NCI-H510A (cell line): ENCODE data around the gene CREG2.
"Not testable (repeated sequence)": the region's sequence is repeated elsewhere in the genome, so short reads cannot be mapped to it uniquely, and the experiment has no call there.

Experiments used
- DNase-seq: peaks from one replicate; lab custom pipeline; 2025; lab: John Stamatoyannopoulos, UW

Gene CREG2

DNA sequence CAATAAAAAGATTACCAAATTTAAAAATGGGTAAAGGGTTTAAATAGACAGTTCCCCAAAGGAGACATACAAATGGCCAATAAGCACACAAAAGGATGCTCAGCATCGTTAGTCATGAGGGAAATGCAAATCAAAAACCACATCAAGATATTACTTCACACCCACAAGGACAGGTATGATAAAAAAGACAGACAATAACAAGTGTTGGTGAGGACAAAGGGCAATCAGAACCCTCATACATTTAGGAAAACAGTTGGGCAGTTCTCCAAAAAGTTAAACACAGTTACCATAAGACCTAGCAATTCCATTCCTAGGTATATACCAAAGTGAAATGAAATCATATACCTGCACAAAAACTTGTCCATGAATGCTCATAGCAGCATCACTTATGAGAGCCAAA is 14.5 kb downstream of the CREG2 start:
- DNase-seq = no peak

DNA sequence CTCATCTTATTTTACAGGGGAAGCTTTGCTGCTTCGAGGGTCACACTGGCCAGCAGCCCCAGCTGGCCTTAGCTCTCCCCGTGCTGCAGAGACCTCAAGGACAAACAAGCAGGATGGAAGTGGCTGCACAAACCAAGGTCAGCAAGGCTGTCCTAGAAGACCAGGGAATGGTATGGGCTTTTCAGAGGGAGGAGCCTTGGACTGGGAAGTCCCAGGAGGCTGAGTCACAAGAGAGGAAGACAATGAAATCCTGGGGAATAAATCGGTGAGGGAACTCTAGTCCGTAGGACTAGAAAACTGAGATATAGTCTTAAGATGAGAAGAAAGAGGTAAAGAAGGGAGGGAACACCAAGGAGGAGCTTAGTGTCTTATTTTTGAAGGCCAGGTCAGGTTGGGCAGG is 15.7 kb downstream of the CREG2 start:
- DNase-seq = no peak

DNA sequence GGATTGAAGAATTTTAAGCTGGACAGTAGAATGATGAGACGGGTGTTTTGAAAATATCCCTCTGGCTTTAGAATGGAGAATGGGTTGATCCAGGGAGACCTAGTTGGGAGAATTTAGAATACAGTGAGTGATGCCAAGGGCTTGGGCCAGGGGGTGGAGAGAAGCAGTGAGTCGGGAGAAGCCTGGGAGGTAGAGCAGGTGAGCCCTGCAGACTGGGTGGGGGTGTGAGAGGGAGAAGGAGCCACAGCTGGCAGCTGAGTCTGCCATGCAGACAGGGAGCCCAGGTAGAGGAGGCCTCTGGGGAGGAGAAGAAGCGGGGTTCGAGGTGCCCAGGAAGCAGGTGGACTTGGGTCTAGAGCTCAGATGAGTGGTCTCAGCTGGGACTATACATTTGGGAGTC is 18.2 kb downstream of the CREG2 start:
- DNase-seq = no peak

DNA sequence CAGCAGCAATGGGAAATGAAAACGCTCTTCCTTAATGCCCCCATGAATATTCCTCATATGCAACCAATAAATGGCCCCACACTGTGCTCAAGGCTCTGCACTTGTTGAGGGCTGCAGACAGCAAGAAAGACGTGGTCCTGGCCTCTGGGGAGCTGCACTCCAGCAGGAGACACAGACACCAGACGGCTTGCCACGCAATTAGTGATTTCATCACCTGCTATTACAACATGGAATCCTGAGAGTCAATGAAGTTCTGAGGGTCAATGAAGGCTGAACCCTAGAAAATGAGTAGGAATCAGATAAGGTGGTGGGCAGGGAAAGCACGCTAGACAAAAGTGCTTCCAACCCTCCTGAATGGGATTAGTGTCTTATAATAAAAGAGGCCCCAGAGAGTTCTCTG is 18.9 kb downstream of the CREG2 start:
- no peak for DNase-seq

DNA sequence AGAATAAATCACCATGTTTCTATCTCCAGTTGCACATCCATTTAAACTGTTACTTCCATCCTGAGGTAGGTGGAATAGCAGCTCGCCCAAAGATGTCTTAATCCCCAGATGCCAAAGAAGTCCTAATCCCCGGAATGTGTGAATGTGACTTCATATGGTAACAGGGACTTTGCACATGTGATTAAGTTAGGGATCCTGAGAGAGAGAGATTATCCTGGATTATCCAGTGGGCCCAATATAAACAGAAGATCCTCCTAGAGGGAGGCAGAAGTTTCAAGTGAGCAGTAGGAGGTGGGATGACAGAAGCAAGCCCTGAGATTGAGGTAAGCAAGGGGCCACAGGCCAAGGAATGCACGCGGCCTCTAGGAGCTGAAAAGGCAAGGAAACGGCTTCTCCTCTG is 19.8 kb downstream of the CREG2 start:
- no peak for DNase-seq

DNA sequence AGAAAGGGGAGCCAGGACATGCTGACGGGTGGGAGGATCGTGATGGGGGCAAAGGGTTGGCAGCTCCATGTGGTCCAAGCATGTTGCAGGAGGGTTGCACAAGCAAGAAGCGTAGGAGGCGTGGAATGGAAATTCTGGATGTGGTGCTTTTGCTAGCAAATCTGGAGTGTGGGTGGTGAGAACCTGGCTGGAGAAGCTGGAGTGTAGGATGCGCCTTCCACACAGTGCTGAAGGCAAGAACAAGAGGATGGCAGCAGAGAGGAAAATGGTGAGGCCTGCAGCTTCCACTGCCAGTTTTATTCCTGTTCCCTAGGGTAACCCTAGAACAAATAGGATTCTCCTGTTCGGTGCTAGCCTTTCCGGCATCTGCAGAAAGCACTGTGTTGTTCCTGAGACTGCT is 22.4 kb downstream of the CREG2 start:
- DNase-seq = no peak

DNA sequence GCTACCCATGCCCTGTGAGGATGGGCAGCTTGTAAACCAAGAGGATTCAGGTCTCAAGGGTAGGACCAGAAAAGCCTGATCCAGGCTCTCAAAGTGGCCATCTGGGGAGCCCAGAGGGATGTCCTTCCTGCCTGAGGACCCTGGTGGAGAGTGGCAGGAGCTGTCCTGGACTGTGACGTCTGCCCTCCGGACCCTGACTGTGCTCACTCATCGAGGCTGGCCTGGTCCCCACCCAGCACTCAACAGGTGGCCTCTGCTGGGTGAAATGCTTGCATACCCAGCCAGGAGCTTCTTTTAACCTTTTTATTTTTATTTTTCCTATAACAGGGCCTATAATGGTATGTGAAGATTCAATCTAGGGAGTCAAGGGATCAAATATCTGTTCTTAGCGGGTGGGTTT is 24.5 kb downstream of the CREG2 start:
- no peak for DNase-seq

DNA sequence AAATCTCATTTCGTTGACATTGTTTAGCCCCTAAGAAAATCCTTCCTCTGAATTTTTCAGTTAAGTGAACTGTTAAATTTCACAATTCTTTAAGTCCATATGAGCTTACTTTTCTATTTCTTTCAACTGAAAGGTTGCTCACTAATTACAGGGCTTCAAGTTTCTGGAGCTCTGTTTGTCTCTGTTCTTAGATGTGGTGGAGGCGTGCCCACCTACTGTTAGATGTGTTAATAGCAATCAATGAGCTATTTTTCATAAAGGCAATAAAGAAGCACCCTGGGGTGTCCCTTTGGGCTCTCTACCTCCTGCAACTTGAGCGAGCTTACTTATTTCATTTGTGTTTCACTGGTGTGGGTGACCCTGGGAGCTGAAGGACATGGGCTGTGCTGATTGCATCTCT is 25.0 kb downstream of the CREG2 start:
- DNase-seq = no peak

DNA sequence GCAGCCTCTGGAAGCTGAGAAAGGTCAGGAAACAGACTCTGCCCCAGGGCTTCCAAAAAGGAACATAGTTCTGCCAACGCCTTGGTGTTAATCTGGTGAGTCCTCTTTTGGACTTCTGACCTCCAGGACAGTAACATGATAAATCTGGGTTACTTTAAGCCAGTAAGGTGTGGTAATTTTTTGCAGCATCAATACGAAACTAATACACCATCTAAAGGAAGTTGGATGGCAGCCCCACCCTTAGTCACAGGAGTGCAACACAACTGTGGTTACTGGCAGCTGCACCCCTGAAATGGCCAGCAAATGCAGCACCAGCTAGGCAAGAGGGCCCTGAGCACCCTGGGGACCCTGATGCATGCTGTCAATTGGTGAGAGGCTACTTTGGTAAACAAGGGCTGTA is 25.8 kb downstream of the CREG2 start:
- no peak for DNase-seq

DNA sequence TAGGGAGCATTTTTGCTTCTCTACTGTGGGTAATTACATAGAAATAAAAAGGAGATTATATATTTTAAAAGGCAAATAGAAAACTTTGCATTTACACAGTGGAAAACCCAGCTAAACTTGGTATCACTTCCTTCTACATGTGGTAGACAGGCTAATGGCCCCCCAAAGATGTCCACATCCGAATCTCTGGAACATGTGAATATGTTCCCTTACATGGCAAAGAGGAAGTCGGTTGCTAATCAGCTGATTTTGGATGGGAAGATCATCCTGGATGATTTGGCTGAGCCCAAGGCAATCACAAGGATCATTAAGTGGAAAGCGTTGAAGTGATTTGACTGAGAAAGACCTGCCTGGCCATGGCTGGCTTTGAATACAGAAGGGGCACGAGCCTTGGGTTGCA is 26.2 kb downstream of the CREG2 start:
- no peak for DNase-seq

DNA sequence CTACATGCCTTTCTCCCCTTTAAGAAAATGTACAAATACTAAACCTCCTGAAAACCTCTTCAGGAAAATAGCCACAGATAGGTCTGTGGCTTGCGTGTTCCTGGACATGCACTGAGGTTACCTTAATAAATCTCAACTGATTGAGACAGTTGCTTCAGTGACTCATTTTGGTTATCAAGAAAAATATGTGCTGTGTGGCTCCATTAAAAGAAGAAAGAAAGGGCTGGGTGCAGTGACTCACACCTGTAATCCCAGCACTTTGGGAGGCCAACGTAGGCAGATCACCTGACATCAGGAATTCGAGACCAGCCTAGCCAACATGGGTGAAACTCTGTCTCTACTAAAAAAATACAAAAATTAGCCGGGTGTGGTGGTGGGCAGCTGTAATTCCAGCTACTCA is 27.1 kb downstream of the CREG2 start:
- DNase-seq = no peak

DNA sequence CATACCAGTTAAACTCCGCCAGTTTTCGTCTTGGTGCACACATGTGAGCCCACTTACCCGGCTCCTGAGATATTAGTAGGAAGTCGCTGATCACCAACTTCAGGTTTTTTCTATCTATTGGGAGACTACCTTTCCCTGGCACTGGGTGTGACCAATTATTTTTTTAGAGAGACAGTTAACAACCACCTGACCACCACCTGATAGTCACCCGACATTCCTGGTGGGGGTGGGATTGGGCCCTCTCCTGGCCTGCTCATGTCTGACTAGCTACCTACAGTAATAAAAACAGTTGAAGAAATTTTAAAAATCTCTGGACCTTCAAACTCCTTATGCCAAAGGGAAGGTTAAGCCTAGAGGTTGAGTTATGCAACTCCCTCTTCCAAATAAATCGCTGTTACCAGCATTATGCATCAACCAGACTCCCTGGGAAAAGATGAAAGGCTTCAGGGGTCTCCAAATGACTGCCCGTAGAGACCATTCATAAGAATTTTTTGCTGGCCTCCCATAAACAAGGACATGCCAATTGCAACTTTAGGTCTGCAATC is 27.8 kb downstream of the CREG2 start:
- no peak for DNase-seq

DNA sequence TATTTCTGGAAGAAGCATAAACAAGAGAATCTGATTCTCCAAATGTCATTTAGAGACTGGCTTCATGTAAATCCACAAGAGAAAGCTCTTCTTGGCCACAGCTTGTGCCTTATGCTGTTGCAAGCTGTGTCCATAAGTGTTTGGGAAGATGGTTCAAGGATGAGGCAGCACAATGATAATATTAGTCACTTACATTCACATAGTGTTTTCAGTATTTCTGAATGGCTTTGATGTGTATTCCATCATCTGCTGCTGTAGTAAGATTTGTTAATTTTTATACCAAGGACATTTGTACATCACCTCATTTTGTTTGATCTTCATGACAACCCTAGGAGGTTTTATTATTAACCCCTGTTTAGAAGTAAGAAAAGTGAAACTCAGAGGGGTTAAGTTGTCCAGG is 29.9 kb downstream of the CREG2 start:
- no peak for DNase-seq

DNA sequence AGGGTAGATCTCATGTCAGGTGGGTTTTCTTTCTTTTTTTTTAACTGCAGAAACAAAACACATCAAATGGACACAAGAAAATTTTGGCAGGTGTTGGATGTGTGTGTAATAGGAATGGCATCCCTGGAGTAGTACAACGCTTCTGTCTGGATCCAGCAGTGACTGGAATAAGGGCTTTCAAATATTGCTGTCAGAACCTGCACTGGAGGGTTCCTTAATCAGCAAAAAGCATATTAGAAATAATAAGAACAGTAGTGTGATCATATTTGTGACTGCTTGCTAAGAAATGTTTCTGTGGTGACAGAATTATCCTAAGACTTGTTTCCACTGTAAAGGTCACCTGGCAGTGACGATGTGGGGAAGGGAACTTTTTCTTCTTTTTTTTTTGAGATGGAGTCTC is 30.8 kb downstream of the CREG2 start:
- DNase-seq = no peak

DNA sequence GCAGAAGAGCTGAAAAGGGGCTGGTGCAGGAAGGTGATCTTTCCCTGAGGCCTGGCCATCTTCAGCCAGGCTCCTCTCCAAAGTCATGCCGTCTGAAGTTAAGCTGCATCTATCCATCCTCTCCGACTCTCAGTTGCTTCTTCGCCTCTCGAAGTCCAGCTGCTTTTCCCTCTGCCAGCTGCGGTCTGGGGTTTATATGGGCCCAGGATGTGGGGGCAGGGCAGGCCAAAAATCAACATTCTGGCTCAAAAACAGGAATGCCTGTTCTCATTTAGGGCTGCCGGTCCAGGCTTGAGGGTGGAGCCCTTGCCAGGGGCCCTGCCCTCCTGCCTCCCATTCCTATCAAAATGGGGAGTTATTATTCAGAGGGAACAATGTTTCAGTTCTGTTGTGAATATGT is 31.2 kb downstream of the CREG2 start:
- DNase-seq = no peak

DNA sequence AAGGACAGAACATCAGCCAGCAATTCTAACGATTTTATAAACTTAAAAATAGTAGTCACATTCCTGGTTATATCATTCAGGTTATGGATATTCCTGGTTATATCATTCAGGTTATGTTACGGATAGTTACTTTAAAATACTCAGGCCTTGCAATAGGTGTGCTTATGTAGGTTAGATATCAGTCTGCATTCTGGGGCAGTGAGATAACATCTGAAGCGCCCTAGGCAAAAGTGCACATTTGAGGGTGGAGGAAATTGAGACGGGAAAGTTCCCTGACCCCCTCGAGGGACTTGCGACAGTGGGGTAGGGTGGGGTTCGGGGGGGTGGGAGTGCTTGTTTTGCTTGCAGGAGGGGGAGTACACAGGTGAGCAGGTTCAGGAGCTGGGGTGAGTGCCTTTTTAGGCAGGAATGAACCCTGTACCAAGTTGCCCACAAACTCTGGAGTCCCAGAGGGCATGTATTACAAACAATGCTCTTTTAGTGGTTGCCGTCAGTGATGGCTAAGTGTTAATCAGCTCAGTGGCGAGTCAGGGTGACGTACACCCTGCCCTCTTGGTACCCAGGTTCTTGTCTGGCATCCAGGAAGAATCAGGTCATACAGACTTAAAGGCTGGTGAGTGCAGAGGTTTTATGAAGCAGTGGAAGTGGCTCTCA is 31.8 kb downstream of the CREG2 start:
- no peak for DNase-seq

DNA sequence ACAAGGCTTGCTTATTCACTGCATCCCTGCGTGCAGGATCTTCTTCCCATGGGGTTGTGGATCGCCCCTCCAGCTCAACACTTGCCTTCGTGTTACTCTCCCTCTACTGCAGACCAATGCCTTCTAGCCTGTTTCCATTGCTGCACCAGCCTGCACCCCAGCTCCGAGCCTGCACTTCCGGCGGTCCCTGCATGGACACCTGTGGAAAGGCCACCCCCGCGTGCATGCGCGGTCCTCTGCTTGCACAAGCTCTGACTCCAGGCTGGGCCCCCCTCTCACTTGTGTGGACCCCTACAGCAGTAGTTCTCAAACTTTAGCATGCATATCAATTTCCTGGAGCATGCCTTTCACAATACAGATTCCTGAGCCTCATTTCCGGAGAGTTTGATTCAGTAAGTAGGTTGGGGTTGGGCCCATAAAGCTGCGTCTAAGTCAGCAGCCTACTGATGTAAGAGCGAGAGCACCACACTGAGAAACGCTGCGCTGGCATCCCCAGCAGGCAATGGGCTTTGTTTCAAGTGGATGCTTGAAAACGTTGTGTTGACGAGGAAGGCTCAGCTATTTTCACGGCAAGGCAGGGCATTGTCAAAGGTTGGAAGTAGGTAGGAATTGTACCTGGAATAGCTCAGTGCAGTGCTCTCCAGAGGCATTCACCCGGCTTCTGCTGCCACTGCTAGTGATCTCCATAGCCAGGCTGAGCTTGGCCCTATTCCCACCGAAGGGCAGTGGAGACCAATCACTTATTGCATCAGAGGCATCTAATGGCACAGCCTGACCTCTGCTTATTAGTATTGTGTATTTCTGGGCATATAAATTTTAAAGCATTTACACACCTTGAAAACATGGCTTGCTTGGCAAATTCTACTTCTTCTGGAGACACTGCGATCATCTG is 32.6 kb downstream of the CREG2 start:
- DNase-seq = no peak

DNA sequence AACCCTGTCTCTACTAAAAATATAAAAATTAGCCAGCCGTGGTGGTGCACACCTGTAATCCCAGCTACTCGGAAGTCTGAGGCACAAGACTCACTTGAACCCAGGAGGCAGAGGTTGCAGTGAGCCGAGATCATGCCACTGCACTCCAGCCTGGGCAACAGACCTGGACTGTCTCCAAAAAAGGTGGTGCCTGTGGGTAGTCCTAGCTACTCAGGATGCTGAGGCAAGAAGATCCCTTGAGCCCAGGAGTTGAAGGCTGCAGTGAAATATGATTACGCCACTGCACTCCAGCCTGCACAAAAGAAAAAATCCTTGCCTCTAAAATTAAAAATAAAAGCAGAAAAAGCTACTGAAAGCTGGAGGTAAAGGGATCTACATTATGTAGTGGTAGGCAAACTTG is 34.7 kb downstream of the CREG2 start:
- DNase-seq = not testable (repeated sequence)

DNA sequence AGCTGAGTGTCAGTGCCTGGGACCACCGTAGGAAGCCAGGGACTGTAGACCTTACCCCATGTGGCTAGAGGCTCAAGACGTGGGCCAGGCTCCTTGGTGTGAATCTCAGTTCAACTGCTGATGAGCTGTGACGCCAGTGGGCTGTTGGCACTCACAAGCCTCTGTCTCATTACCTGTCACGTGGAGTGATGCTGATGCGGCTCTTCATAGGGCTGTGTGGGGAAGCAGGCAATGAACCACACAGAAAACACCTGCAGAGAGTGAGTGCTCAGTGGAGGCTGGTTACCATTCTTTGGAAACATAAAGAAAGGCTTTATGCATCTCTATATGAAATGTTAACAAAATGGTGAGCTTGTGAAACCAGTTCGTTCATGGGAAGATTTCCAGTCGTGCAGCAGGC is 36.1 kb downstream of the CREG2 start:
- DNase-seq = no peak

DNA sequence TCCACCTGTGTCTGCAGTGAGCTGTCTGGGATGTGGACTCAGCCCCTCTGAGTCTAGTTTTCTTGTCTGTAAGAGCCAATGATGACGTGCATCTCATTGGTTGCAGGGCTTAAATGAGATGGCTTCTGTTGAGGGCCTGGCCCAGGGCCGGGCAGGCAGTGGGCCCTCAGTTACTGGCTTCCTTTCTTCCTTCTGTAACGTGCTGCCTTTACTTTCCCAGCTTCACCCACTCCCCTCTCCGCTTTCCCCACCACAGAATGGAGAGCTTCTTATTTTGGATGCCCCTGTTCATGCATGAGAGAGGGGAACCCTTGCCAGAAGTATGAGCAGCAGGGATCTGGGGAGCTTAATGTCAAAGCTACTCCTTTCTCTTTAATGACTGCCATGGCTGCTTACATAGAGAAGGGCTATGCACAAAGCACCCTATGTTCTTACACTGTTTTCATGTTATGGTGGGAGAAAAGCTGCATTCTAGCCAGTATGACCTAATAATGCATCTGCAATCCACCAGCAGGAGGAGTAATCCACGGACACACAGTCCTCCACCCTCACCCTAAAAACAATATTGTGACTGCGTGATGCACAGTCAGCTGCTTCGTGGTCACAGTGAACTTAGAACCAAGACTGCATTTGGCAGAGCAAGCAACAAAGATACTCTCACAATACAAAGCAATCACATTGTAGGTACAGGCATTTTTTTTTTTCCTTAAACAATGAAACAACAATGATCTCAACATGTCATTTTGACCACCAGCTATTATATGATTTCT is 37.2 kb downstream of the CREG2 start:
- no peak for DNase-seq

DNA sequence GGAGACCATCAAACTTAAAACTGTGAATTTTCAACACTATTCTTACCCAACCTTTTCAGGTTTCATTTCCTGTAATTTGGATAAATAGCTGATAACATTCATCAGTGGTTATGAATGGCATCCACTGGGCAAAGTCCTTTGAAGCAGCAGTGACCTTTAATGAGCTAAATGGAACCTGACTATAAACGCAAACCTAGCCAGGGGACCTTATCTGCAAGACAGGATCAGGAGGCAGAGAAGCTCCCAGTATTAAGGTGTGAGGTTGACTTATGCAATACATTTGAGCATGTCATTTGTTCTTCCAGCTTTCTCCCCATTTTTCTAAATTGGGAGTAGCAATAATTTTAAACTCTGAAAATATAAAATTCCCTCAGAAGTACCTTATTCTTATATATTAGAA is 38.4 kb downstream of the CREG2 start:
- no peak for DNase-seq

DNA sequence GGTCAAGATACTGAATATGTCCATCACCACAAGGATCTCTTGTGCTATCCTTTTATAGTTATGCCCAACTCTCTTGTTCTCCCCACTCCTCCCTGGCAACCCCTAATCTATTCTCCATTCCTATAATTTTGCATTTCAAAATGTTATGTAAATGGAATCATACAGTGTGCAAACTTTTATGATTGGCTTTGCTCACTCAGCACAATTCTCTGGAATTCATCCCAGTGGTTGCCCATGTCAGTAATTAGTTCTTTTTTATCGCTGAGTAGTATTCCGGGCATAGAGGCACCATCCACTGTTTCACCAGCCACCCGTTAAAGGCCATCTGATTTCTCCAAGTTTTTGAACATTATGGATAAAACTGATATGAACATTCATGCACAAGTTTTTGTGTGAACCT is 40.4 kb downstream of the CREG2 start:
- DNase-seq = no peak

DNA sequence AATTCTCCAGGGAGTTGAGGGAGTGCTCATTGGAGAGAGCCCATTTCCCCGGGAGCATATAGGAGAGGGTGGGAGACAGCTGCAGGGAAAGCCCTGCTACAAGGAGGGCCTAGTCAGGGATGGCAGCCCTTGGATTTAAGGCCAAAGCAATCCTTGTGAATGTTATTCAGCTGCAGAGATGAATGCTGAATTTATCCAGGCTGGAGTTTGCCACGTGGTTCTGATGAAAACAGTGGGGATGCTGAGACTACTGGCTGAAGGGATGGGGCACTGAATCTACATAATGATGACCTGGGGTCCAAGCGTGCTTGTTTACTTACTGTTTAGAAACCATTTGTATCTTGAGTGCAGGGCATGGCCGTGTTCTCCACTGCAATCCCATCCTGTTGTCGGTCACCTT is 43.2 kb downstream of the CREG2 start:
- no peak for DNase-seq
